DND-41 (cell line): ENCODE data around the gene RACGAP1.

Source experiments
- ATAC-seq: fragments of 200-7000 bp; cut with Tn5 transposase; 3 replicates; pipeline ENCODE4 v1.9.1; 2021; ENCODE audit warnings: low read depth; ENCODE audit not compliant: insufficient read depth
- DNase-seq: peaks from one replicate; pipeline ENCODE4 v3.0.0-alpha.2; 2020
- H2AFZ ChIP-seq: 2 replicates; pipeline ENCODE4 v1.6.0; 2012; ENCODE audit warnings: low read depth, low read length
- H3K27ac ChIP-seq: 2 replicates; pipeline ENCODE4 v1.5.1; 2012; ENCODE audit warnings: low read length, inconsistent platforms
- H3K27me3 ChIP-seq: fragments of 200-600 bp; sonication (generic); 2 replicates; pipeline ENCODE4 v1.6.0; 2012; ENCODE audit warnings: low read length, mild to moderate bottlenecking, inconsistent platforms; ENCODE audit not compliant: insufficient read depth, poor library complexity
- H3K36me3 ChIP-seq: 2 replicates; pipeline ENCODE4 v1.5.1; 2012; ENCODE audit warnings: low read length, inconsistent platforms; ENCODE audit not compliant: insufficient read depth
- H3K4me1 ChIP-seq: 2 replicates; pipeline ENCODE4 v1.5.1; 2012; ENCODE audit warnings: mild to moderate bottlenecking, low read length; ENCODE audit not compliant: insufficient read depth
- H3K4me2 ChIP-seq: 2 replicates; pipeline ENCODE4 v1.6.0; 2012; ENCODE audit warnings: mild to moderate bottlenecking, moderate library complexity, low read length, inconsistent platforms; ENCODE audit not compliant: insufficient read depth
- H3K4me3 ChIP-seq, 2 experiments: fragments of 200-600 bp in 1 of 2; shearing (Covaris generic) in 1 of 2; 2 replicates each; pipeline ENCODE4 v1.5.1; 2012 to 2016; ENCODE audit warnings: inconsistent platforms in 2 of 2, low read length in 2 of 2, mild to moderate bottlenecking in 2 of 2, low read depth in 1 of 2, moderate library complexity in 1 of 2
- H3K79me2 ChIP-seq: 2 replicates; pipeline ENCODE4 v1.6.0; 2012; ENCODE audit warnings: low read length, inconsistent platforms; ENCODE audit not compliant: insufficient read depth
- H3K9ac ChIP-seq: 2 replicates; pipeline ENCODE4 v1.6.0; 2012; ENCODE audit warnings: low read depth, mild to moderate bottlenecking, inconsistent platforms, low read length, moderate library complexity
- H3K9me3 ChIP-seq: 2 replicates; pipeline ENCODE4 v1.5.1; 2012; ENCODE audit warnings: low read length, moderate library complexity, mild to moderate bottlenecking, inconsistent platforms; ENCODE audit not compliant: insufficient read depth, severe bottlenecking
- H4K20me1 ChIP-seq: 2 replicates; pipeline ENCODE4 v1.6.0; 2012; ENCODE audit warnings: low read length; ENCODE audit not compliant: insufficient read depth
- EZH2 ChIP-seq: IDR thresholded peaks from 3 replicates; pipeline ENCODE4 v1.6.1; 2012; ENCODE audit warnings: borderline replicate concordance, low read depth, mild to moderate bottlenecking, moderate library complexity, low read length, inconsistent platforms; ENCODE audit not compliant: severe bottlenecking
- TF ChIP-seq, protein P1 (sequence below): IDR thresholded peaks from 2 replicates; pipeline ENCODE4 v1.5.1; 2012; ENCODE audit warnings: borderline replicate concordance, low read length, moderate library complexity, mild to moderate bottlenecking; ENCODE audit not compliant: poor library complexity, severe bottlenecking; ENCODE audit errors: extremely low read depth

RACGAP1 gene

DNA sequence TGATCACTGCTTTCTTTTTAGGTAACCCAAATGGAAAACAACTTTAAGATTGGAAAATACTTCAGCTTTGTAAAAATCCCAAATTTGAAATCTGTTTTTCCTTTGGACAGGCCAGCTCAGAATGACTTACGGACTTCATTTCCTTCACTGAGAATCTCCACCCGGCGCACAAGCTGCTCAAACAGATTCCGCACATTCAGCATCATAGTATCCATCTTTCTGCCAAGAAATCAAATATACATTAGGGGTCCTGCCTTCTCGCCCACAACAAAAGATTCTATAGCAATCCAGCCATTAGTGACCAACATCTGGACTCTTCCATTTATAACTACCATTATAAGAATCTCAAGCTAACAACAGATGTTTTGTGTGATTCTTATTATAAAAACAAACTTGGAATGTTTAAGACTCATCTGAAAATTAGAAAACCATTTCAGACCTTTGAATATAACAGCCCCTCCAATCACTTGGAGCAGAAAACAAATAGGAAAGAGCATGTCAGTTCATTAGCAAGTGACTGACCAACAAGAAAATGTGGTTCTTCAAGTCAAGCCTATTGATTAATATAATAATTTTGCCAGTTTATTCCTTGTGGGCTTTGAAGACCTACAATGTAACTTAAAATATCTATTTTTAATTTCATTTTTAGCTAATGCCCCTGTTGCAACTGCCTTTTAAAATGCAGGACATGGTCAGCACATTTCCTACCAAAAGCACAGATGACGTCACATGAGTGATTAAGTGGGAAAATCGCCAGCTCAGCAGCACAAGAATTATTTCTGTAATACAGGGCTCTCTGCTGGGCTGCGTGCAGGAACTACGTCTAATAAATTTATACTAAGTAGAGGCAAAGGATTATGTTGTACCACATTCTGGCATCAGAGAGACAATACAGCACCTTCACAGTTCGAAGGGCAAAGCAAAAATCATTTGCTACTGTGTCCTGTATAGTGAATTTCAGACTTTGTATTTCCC is 8.5 kb downstream of the RACGAP1 start:
- no peak overlapping the region for H3K4me3 ChIP-seq
- TF ChIP-seq, protein P1, sequence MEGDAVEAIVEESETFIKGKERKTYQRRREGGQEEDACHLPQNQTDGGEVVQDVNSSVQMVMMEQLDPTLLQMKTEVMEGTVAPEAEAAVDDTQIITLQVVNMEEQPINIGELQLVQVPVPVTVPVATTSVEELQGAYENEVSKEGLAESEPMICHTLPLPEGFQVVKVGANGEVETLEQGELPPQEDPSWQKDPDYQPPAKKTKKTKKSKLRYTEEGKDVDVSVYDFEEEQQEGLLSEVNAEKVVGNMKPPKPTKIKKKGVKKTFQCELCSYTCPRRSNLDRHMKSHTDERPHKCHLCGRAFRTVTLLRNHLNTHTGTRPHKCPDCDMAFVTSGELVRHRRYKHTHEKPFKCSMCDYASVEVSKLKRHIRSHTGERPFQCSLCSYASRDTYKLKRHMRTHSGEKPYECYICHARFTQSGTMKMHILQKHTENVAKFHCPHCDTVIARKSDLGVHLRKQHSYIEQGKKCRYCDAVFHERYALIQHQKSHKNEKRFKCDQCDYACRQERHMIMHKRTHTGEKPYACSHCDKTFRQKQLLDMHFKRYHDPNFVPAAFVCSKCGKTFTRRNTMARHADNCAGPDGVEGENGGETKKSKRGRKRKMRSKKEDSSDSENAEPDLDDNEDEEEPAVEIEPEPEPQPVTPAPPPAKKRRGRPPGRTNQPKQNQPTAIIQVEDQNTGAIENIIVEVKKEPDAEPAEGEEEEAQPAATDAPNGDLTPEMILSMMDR = no peak
- no peak for TF ChIP-seq EZH2
- H4K20me1 ChIP-seq = peaks cover 33% of the 10 kb centered on the region
- ATAC-seq (no peak), DNase-seq (no peak)
- H3K27me3 ChIP-seq = no peaks in the 10 kb centered on the region
- peaks cover 58% of the 10 kb centered on the region for H3K36me3 ChIP-seq
- H3K27ac ChIP-seq = no peak overlapping the region
- H3K9me3 ChIP-seq = no peaks in the 10 kb centered on the region
- no peak overlapping the region for H3K9ac ChIP-seq
- peaks cover 97% of the 10 kb centered on the region for H3K79me2 ChIP-seq
- no peak overlapping the region for H2AFZ ChIP-seq
- no peak overlapping the region for H3K4me2 ChIP-seq
- peaks cover 11% of the 10 kb centered on the region for H3K4me1 ChIP-seq

DNA sequence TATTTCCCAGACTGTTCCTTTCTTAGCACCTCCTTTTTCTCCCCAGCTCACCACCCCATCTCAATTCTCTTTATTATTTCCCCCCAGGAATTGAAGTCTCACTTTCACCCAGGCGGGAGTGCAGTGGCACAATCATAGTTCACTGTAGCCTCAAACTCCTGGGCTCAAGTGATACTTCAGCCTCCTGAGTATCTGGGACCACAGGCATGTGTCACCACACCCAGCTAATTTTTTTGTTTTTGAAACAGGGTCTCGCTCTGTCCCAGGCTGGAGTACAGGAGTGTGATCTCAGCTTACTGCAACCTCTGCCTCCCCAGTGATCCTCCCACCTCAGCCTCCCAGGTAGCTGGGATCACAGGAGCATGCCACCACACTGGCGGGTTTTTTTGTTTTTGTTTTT is 11.0 kb downstream of the RACGAP1 start:
- H3K4me3 ChIP-seq = no peak overlapping the region
- no peak overlapping the region for H3K4me2 ChIP-seq
- H3K79me2 ChIP-seq = peaks cover 93% of the 10 kb centered on the region
- peaks cover 32% of the 10 kb centered on the region for H4K20me1 ChIP-seq
- ATAC-seq (no peak), DNase-seq (no peak)
- H3K27me3 ChIP-seq = no peaks in the 10 kb centered on the region
- H3K27ac ChIP-seq = no peak overlapping the region
- peaks cover 70% of the 10 kb centered on the region for H3K36me3 ChIP-seq
- no peak for TF ChIP-seq EZH2
- TF ChIP-seq, protein P1 = no peak
- no peaks in the 10 kb centered on the region; the same call in 1 of the 2 replicates for H3K4me1 ChIP-seq
- no peak overlapping the region for H3K9ac ChIP-seq
- H2AFZ ChIP-seq = no peak overlapping the region
- no peaks in the 10 kb centered on the region for H3K9me3 ChIP-seq

DNA sequence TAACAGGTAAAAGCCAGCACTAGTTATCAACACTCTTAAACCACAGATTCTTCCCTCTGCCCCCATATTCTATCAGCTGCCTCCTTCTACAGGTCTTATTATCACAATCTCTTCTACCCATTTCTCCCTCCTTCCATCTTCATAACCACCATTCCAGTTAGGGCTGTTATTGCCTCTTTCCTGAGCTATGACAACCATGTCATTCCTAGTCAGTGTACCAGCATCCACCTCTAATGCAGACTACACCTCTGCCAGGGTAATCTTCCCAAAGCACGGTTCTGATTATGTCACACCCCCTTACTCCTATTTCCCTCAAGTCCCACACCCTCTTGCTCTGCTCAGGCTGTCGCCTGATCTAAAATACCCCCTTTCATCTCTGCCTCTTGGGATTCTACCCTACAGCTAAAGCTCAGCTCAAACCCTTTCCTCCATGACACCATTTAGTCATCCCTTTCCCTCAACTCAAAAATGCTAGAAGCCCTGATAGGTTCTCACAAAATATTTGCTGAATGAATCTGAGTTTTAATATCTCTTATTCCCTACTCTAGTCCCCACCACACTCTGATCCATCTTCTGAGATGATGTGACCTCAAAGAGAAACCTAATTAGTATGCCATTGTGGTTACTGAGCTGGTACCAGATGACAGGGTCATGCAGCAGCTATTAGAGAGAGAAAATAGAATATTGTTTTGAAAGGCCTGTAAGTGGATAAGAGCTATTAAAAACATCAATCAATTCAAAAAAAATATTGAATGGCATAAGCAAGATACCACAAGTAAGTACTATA is 11.7 kb downstream of the RACGAP1 start:
- Histone ChIP-seq H3K27ac (no peak overlapping the region), H2AFZ (no peak overlapping the region), H3K4me3 (no peak overlapping the region), H3K79me2 (peaks cover 92% of the 10 kb centered on the region), H3K4me1 (no peaks in the 10 kb centered on the region), H3K9me3 (no peaks in the 10 kb centered on the region), H3K9ac (no peak overlapping the region), H3K36me3 (peaks cover 74% of the 10 kb centered on the region), H3K27me3 (no peaks in the 10 kb centered on the region), H3K4me2 (no peak overlapping the region), H4K20me1 (peaks cover 25% of the 10 kb centered on the region)
- TF ChIP-seq EZH2 = no peak
- TF ChIP-seq, protein P1 = no peak
- ATAC-seq (peak; percentile 50; the same call in 2 of the 3 replicates), DNase-seq (no peak)
